Measurements from ENCODE around the gene SHISA7. TPM values are rescaled to one million over a fixed set of nuclear protein-coding genes. Genes with fewer than 3 reads are reported as not detected.
"Not testable (repeated sequence)": the region's sequence is repeated elsewhere in the genome, so short reads cannot be mapped to it uniquely, and the experiment has no call there.

Gene SHISA7
- total RNA-seq, 1 donor from 2014 or later: 0.22 TPM

DNA sequence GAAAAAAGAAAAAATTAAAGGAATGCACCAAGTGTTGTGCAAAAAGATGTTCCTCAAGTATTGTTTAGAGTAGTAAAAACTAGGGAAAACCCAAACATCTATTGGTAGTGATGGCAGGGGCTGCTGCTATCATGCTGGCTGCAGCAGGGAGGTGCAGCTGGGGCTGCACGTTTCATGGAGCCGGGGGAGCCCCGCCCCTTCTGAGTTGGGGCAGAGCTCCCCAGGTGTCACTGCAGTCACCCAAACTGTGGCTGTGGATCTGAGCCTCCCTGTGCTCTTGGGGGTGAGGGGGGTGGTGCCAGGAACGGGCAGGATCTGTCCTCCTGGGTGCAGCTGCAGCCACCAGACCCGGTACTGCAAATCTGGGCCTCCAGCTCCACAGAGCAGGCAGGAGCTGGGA lies 24.0 kb downstream of the SHISA7 start:
- H3K36me3 Mint-ChIP-seq: no peaks in the 10 kb centered on the region
- DNase-seq (ENCODE audit: extremely low spot score, unreplicated experiment): no peak
- H3K9me3 Mint-ChIP-seq: no peaks in the 10 kb centered on the region
- H3K27me3 Mint-ChIP-seq: peaks cover 30% of the 10 kb centered on the region
- H3K4me3 Mint-ChIP-seq: no peak overlapping the region
- peaks cover 6% of the 10 kb centered on the region for H3K4me1 Mint-ChIP-seq (ENCODE audit: unreplicated experiment)
- H3K27ac Mint-ChIP-seq: no peak overlapping the region
- no peak for TF ChIP-seq CTCF (conservative IDR thresholded peaks at IDR 0.05)

- no peak for DNase-seq (ENCODE audit: extremely low spot score, unreplicated experiment)
- Mint-ChIP-seq H3K9me3 (no peaks in the 10 kb centered on the region), H3K4me1 (ENCODE audit: unreplicated experiment) (peaks cover 6% of the 10 kb centered on the region), H3K4me3 (peak overlapping the region; percentile 45), H3K27me3 (peaks cover 23% of the 10 kb centered on the region), H3K27ac (peak overlapping the region; percentile 25), H3K36me3 (no peaks in the 10 kb centered on the region)
- peak; percentile 83 for TF ChIP-seq CTCF (conservative IDR thresholded peaks at IDR 0.05)
Measured at GRCh38 chr19:55418185-55418584, 24.9 kb downstream of the SHISA7 start.

GRCh38 chr19:55410168-55410567 lies 32.9 kb downstream of the SHISA7 start:
- H3K4me3 Mint-ChIP-seq: no peak overlapping the region
- DNase-seq (ENCODE audit: extremely low spot score, unreplicated experiment): no peak
- peaks cover 14% of the 10 kb centered on the region for H3K27me3 Mint-ChIP-seq
- no peak for TF ChIP-seq CTCF (conservative IDR thresholded peaks at IDR 0.05)
- peaks cover 14% of the 10 kb centered on the region for H3K36me3 Mint-ChIP-seq
- peaks cover 18% of the 10 kb centered on the region for H3K4me1 Mint-ChIP-seq (ENCODE audit: unreplicated experiment)
- peaks cover 5% of the 10 kb centered on the region for H3K9me3 Mint-ChIP-seq
- H3K27ac Mint-ChIP-seq: no peak overlapping the region

- Mint-ChIP-seq H3K4me1 (ENCODE audit: unreplicated experiment) (peaks cover 18% of the 10 kb centered on the region), H3K4me3 (peak overlapping the region; percentile 74), H3K36me3 (peaks cover 14% of the 10 kb centered on the region), H3K27ac (peak overlapping the region; percentile 98), H3K27me3 (peaks cover 12% of the 10 kb centered on the region)
- not testable (repeated sequence) for H3K9me3 Mint-ChIP-seq; DNase-seq (ENCODE audit: extremely low spot score, unreplicated experiment)
Measured at GRCh38 chr19:55409179-55409578, 33.9 kb downstream of the SHISA7 start.

DNA sequence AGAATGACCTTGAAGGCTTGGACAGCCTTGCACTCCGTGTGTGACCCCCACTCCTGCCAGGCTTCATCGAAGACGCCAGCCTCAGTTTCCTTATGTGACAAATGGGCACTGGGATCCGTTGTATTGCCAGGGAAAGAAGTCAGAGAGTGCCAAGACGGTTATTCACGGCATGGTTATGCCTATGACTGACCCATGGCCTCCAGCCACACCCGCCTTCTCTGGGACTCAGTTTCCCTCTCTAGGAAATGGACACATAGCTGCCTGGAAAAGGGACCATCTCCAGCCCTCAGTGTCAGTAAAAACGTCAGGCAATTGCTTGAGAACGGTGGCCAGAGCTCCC lies 34.6 kb downstream of the SHISA7 start:
- DNase-seq (ENCODE audit: extremely low spot score, unreplicated experiment): no peak
- Mint-ChIP-seq H3K4me1 (ENCODE audit: unreplicated experiment) (peaks cover 18% of the 10 kb centered on the region), H3K4me3 (peak overlapping the region; percentile 97), H3K36me3 (peaks cover 14% of the 10 kb centered on the region), H3K27ac (peak overlapping the region; percentile 98), H3K9me3 (peaks cover 5% of the 10 kb centered on the region), H3K27me3 (peaks cover 12% of the 10 kb centered on the region)
- TF ChIP-seq CTCF (conservative IDR thresholded peaks at IDR 0.05): no peak

DNA sequence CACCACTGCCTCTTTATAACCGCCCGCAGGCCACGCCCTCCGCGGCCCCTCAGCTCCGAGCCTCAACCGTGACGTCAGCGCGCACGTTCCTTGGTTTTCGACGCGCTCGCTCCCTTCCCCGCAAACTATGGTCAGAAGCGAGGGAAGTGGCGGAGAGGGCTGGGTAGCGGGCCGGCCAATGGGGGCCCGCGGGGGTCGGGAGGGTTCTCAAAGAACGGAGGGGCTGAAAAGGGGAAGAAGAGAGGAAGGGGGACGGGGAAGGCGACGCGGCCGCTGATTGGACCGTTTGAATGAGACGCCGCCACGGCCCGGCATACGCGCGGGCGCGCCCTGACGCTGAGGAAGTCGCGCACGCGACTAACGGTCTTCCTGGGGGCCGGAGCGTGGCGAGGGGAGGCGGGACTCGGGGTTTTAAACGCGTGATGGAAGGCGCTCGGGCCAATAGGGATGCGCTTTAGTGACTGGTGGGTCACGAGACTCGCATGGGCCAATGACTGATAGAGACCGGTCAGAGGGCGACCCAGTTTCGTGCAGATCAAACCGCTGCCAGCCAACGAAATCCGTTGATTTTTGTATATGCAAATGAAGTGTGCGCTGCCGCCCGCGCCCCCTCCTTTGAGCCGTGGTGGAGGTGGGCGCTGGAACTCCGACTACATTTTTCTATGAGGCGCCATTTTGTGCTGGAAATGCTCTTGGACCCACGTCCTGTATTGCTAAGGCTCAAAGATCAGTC lies 35.1 kb downstream of the SHISA7 start:
- no peak for TF ChIP-seq CTCF (conservative IDR thresholded peaks at IDR 0.05)
- peaks cover 18% of the 10 kb centered on the region for H3K4me1 Mint-ChIP-seq (ENCODE audit: unreplicated experiment)
- DNase-seq (ENCODE audit: extremely low spot score, unreplicated experiment): peak; percentile 98
- H3K9me3 Mint-ChIP-seq: peaks cover 5% of the 10 kb centered on the region
- peaks cover 12% of the 10 kb centered on the region for H3K27me3 Mint-ChIP-seq
- H3K4me3 Mint-ChIP-seq: peak overlapping the region; percentile 97
- peaks cover 14% of the 10 kb centered on the region for H3K36me3 Mint-ChIP-seq
- peak overlapping the region; percentile 98 for H3K27ac Mint-ChIP-seq

DNA sequence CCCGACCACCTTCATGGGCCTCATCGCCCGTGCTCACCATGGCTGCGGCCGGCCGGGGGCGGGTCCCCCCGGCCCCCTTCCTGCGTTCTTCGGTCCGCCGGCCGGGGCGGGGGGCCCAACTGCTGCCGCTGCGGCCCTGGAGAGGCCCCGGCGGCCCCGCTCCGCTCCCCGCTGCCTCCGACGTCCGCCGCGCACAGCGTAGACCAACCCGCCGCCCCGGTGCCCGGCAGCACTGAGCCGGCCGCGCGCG lies 35.6 kb downstream of the SHISA7 start, which contains the start of gene UBE2S:
Gene UBE2S, minus strand, starts transcription at position 239 of the 250 bp plus-strand sequence. Its CDS starts 199 bp downstream, at position 40.
- H3K4me1 Mint-ChIP-seq (ENCODE audit: unreplicated experiment): peaks cover 18% of the 10 kb centered on the region
- peaks cover 12% of the 10 kb centered on the region for H3K27me3 Mint-ChIP-seq
- peak within 1 kb of the TSS; percentile 97 for H3K4me3 Mint-ChIP-seq
- peak within 1 kb of the TSS; percentile 98 for H3K27ac Mint-ChIP-seq
- H3K9me3 Mint-ChIP-seq; DNase-seq (ENCODE audit: extremely low spot score, unreplicated experiment): not testable (repeated sequence)
- peaks cover 14% of the 10 kb centered on the region for H3K36me3 Mint-ChIP-seq
